Measurements from ENCODE around the gene NTM.

NTM gene

DNA sequence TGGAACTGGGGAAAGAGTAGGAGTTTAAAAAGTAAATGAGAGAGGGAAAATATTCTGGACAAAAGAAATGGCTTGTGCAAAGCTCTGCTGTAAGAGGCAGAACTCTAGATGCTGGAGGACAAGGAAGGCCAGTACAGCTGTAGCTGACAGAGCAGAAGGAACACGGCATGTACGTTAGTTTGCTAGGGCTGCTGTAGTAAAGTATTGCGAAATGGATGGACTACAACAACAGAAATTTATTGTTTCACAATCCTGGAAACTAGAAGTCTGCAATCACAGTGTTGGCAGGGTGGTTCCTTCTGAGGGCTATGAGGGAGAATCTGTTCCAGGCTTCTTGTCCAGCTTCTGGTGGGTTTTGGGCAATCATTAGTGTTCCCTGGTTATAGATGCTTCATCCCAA lies 454.4 kb downstream of the NTM start:
- no peak for DNase-seq (ENCODE audit: low spot score)

GRCh38 chr11:131827430-131827829 lies 457.0 kb downstream of the NTM start:
- no peak for DNase-seq (ENCODE audit: low spot score)

DNA sequence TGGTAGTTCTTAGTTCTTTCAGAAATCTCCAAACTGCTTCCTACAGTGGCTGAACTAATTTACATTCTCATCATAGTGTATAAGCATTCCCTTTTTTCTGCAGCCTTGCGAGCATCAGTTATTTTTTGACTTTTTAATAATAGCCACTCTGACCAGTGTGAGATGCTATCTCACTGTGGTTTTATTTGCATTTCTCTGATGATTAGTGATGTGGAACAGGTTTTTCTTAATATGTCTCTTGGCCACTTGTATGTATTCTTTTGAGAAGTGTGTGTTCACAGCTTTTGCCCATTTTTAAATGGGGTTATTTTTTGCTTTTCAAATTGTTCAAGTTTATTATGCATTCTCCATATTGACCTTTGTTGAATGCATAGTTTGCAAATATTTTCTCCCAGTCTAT lies 459.3 kb downstream of the NTM start:
- DNase-seq (ENCODE audit: low spot score), result no peak

DNA sequence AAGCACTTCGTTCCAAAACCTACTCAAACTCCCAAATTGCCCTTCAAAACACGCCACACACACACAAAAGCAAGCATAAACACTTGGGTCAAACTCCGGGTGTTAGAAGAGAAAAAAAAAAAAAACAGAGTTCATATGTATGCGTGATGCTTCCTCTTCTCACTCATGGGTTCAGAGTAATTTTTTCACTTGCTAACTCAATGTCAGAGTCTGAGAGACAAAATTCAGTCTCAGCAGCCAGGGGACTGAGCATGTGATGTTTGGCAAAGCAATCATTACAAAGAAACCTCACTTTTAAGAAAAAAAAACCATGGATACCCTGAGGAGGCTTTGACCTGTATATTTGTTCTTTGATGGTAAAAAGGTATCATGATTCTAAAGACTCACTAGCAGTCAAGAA lies 461.7 kb downstream of the NTM start:
- DNase-seq (ENCODE audit: low spot score), result no peak

- no peak for DNase-seq (ENCODE audit: low spot score)
Measured at GRCh38 chr11:131833366-131833765, 463.0 kb downstream of the NTM start.

GRCh38 chr11:131837562-131837961 lies 467.1 kb downstream of the NTM start:
- no peak for DNase-seq (ENCODE audit: low spot score)

GRCh38 chr11:131838016-131838415 lies 467.6 kb downstream of the NTM start:
- no peak for DNase-seq (ENCODE audit: low spot score)

DNA sequence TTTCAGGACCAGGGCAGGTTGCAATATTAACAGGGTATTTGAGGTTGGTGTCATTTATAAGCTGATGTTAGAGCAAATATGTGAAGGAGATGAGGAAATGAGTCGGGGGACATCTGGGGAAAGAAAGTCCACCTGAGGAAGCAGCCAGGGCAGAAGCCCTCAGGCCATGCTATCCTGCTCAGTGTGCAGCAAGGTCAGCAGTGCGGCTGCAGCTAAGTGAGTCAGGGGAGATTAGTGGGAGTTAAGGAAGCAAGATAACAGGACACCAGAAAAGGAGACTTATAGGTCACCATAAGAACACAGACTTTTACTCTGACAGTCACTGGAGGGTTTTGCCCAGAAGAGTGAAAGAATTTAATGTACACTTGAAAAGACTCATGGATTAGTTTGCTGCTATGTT lies 468.9 kb downstream of the NTM start:
- DNase-seq (ENCODE audit: low spot score), result no peak

DNA sequence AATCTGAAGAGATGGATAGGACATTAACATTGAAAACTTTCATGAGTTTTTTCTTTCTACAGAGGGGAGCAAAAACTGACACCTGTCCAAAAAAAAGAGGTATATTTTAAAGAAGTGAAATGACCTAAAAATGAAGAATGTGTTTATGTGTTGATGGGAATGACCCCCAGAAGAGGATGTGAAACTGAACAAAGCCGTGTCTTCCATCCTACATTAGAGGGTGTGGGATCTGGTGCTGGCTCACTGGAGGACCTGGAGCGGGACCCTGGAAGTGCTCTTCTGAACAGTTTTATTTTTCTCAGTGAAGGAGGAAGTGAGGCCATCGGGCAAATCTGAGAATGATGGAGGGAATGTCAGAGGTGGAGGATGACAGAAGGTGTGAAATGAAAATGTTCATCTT lies 470.1 kb downstream of the NTM start:
- no peak for DNase-seq (ENCODE audit: low spot score)

- DNase-seq (ENCODE audit: low spot score), result no peak
Measured at GRCh38 chr11:131841028-131841427, 470.6 kb downstream of the NTM start.

- no peak for DNase-seq (ENCODE audit: low spot score)
Measured at GRCh38 chr11:131841925-131842635, 471.7 kb downstream of the NTM start.

GRCh38 chr11:131845255-131845654 lies 474.8 kb downstream of the NTM start:
- no peak for DNase-seq (ENCODE audit: low spot score)

- DNase-seq (ENCODE audit: low spot score), result no peak
Measured at GRCh38 chr11:131849485-131849884, 479.1 kb downstream of the NTM start.

GRCh38 chr11:131850507-131850906 lies 480.1 kb downstream of the NTM start:
- DNase-seq (ENCODE audit: low spot score), result no peak

DNA sequence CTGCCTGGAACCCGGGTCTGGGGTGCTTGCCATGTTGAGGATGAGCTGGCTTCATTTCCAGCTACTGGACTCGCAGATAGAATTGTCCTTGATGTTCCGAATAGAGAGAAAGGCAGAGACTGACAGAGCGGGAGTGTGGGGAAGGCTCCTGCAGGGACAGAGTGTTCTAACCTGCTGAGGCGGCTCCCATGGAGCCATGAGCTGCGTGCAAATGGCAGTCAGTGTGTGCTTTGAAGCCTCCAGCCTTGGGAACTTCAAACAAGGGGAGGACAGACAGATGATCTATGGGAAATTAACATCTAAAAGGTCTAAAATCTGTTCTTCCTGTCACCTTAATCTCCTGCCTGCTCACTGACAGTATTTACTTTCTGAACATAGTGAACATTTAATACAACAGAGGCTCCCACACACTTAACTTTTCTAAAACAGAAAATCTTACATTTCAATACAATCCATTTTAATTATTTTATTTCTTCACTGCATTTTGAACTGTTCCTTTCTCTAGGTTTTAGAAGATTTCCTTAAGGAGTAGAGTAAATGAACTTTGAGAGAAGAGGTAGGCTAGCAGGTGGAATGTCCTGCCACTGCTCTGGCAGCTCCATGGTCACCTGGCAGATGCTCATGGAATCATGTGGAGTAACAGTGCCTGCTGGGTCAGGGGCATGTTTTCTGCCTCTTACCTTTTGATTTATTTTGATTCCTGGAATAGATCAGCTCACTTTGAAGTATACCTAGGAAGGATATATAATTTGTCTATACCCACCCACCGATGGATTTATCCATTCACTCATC lies 481.7 kb downstream of the NTM start:
- no peak for DNase-seq (ENCODE audit: low spot score)

DNA sequence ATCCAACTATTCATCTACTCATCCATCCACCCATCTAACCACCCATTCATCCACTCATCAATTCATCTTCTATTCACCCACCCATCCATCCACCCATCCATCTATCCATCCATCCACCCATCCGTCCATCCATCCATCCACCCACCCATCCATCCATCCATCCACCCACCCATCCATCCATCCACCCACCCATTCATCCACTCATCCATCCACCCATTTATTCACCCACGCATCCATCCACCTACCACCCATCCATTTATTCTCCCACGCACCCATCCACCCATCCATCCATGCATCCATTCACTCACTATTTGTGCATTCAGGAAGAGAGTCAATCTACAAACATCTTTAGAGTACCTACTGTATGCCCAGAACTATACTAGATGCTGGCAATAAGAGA lies 482.3 kb downstream of the NTM start:
- no peak for DNase-seq (ENCODE audit: low spot score)

DNA sequence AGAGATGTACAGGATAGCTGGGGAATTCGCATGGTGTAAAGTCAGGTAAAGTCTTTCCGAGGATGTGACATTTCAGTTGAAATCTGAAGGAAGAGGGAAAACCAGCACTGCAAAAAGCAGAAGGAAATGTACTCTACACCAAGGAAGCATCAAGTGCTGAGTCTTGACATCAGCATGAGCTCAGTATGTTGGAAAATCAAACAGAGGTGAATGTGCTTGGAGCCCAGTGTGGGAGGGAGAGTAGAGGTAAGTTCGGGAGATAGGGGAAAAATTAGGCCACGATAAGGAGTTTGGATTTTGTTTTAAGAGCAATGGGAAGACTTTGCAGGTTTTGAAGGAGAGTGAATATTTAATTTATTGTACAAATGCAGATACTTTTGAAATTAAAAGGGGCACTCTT lies 484.0 kb downstream of the NTM start:
- DNase-seq (ENCODE audit: low spot score), result no peak

DNA sequence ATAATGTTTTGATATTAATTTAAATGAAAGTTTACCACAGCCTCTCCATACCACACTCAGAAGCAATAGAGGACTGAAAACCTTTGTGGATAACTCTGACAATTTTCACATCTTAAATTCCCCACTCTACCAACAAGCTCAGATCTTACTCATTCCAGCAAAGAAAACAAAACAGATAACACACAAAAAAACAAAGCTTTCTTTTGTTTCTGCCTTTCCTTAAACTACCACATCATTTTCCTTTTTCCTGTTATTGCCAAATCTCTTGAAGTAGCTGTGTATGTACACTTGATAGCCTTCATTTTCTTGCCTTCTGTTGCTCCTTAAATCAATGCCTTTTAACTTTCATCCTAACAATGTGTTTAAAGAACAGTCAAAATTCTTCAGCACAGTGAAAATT lies 484.9 kb downstream of the NTM start:
- DNase-seq (ENCODE audit: low spot score), result no peak

DNA sequence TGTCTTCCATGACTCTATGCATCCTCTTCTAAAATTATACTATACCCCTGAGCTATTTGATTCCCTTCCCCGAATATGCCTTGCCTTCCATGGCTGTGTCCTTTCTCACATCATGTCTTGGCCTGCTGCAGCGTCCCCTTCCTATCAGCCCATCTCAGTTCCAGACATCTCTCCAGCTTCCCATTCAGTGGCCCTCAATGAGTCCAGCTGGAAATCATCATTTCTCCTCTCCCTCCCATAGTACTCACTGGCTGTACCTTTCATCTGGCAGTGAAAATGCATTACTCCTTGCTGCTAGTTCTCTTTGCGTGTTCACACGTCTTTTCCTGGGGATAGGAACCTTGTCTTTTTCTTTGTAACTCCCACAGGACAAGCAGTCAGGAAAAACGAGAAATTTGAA lies 486.8 kb downstream of the NTM start:
- DNase-seq (ENCODE audit: low spot score), result no peak

DNA sequence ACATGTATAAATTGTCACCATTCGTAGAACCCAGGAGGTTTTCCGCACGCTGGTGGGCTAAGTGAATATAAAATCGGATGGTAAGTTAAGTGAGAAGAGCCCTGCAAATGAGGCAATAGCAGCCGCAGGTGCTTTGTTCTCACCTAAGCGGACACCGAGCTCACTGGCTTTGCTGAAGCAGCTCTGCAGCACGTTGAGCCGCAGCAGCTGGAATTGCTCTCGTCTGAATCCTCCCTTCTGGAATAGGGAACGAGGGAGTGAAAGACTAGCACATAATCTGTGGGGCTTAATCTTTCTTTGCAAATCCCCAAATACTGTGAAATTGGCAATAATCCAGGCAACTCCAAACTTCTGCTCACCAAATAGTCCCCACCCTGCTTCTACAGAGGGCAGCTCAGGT lies 488.1 kb downstream of the NTM start:
- no peak for DNase-seq (ENCODE audit: low spot score)

DNA sequence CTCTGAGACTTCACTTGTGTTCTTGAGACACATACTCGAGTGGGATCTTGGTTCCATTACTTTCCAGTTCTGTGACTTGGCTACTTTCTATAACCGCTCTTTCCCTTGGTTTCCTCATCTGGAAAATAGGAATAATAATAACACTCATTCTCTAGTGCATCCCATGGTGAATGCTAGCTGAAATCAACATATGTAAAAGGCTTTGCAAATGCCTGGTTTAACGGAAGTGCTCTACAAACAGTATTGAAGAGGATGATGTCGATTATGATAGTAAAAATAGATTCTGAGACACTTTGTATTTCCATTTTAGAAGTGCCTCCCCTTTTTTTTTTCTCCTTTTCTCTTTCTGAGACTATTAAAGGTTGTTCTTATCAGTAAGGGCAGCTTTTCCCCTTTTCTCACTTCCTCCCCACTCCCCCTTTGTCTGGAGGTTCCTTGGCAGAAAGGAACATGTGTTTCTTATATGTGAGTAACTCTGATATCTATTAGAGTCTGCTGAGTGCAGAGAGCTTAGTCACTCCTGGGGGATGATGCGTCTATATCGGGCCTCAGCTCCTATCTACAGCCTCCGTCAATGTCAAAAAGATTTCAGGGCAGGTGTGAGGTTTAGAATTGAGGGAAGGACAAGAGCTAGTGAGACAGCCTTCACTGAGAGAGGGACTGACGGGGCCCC lies 489.3 kb downstream of the NTM start:
- no peak for DNase-seq (ENCODE audit: low spot score)

DNA sequence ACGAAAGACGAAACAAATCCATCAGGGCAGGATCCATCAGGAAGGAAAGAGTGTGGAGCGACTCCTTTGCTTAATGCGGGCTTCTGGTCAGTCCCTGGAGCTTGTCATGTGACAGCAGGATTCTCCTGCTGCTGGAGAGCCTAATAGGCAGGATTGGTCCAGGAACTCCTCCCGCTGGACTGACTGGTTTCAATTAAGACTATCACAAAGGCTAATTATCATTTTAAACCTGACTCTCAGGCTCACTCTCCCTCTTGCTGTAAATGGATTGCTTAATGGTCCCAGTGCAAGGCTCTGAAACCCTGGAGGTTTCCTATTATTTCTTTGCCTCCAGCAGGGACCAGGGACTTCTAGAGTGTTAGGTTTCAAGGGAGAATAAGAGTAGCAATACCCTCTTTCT lies 493.8 kb downstream of the NTM start:
- no peak for DNase-seq (ENCODE audit: low spot score)

GRCh38 chr11:131865860-131866259 lies 495.4 kb downstream of the NTM start:
- DNase-seq (ENCODE audit: low spot score), result no peak
